Endothelial cell of umbilical vein (primary cell): ENCODE data around the gene SLC6A16. TPM values are rescaled to one million over a fixed set of nuclear protein-coding genes. Genes with fewer than 3 reads are reported as not detected.

ENCODE experiments used
- BruUV-seq: library from RNA; stranded (reverse); fragments of 400-500 nt; replicated peaks from 2 replicates; lab custom pipeline; 2021; lab: Mats Ljungman, UMichigan
- CTCF ChIA-PET: fragments of 300-600, 350-600 bp; sonication (Branson Sonifier 250); formaldehyde crosslinking; loops from one replicate; lab custom pipeline; 2021; ENCODE audit warnings: antibody characterized with exemption, inconsistent platforms; lab: Charles Lee
- POLR2A ChIA-PET: fragments of 300-600, 350-600 bp; sonication (Branson Sonifier 250); formaldehyde crosslinking; loops from one replicate; lab custom pipeline; 2021; ENCODE audit warnings: antibody characterized with exemption, inconsistent platforms; lab: Charles Lee
- DNase-seq: peaks from one replicate; pipeline ENCODE4 v3.0.0-alpha.2; 2011; ENCODE audit warnings: low read depth, low spot score
- FAIRE-seq: peaks from 2 replicates; lab custom pipeline; 2011; peaks lifted over from hg19 to GRCh38; lab: Jason Lieb, UNC
- H2AFZ ChIP-seq: 2 replicates; pipeline ENCODE4 v1.6.0; 2012; ENCODE audit warnings: low read depth, low read length, control low read depth, inconsistent platforms
- H3K27ac ChIP-seq: 2 replicates; pipeline ENCODE4 v1.5.1; 2011; ENCODE audit warnings: low read depth, mild to moderate bottlenecking, control low read depth, low read length, moderate library complexity; ENCODE audit not compliant: insufficient read depth
- H3K27me3 ChIP-seq, 2 experiments: 2 replicates each; pipeline versions ENCODE4 v1.6.0 to v1.6.1; 2011; ENCODE audit warnings: low read length in 2 of 2, mixed read lengths in 1 of 2; ENCODE audit not compliant: control insufficient read depth in 2 of 2, insufficient read depth in 2 of 2
- H3K36me3 ChIP-seq, 2 experiments: 2 replicates in 1 of 2; 3 replicates in 1 of 2; pipeline ENCODE4 v1.5.1; 2011; ENCODE audit warnings: low read length in 2 of 2, mild to moderate bottlenecking in 1 of 2, moderate library complexity in 1 of 2; ENCODE audit not compliant: control insufficient read depth in 2 of 2, insufficient read depth in 2 of 2; ENCODE audit errors: extremely low read depth in 1 of 2
- H3K4me1 ChIP-seq: 3 replicates; pipeline ENCODE4 v1.5.1; 2011; ENCODE audit warnings: mild to moderate bottlenecking, low read length; ENCODE audit not compliant: control insufficient read depth, insufficient read depth; ENCODE audit errors: extremely low read depth
- H3K4me2 ChIP-seq: 2 replicates; pipeline ENCODE4 v1.6.1; 2011; ENCODE audit warnings: low read length, control low read depth, mixed read lengths; ENCODE audit not compliant: insufficient read depth
- H3K4me3 ChIP-seq, 3 experiments: fragments of 200-600 bp in 1 of 3; sonication (generic), shearing (Covaris generic) in 1 of 3; replicated peaks in 1 of 3; 2 replicates each; pipeline ENCODE4 v1.5.1; 2011 to 2016; ENCODE audit warnings: control low read depth in 3 of 3, low read length in 3 of 3, mild to moderate bottlenecking in 2 of 3, inconsistent platforms in 1 of 3, low read depth in 1 of 3, moderate library complexity in 1 of 3; ENCODE audit not compliant: insufficient read depth in 1 of 3
- H3K79me2 ChIP-seq: 2 replicates; pipeline ENCODE4 v1.6.0; 2012; ENCODE audit warnings: low read length, inconsistent platforms; ENCODE audit not compliant: control insufficient read depth, insufficient read depth
- H3K9ac ChIP-seq: replicated peaks from 2 replicates; pipeline ENCODE3; 2011; ENCODE audit warnings: low read length, control low read depth; ENCODE audit not compliant: insufficient read depth; ENCODE audit errors: extremely low read depth
- H3K9me1 ChIP-seq: replicated peaks from 3 replicates; pipeline ENCODE4 v1.6.0; 2011; ENCODE audit warnings: mild to moderate bottlenecking, low read length; ENCODE audit not compliant: control insufficient read depth, insufficient read depth; ENCODE audit errors: extremely low read depth
- H3K9me3 ChIP-seq: replicated peaks from 2 replicates; pipeline ENCODE4 v1.5.1; 2012; ENCODE audit warnings: low read length, inconsistent platforms; ENCODE audit not compliant: control insufficient read depth, insufficient read depth
- H4K20me1 ChIP-seq: replicated peaks from 2 replicates; pipeline ENCODE3; 2011; ENCODE audit warnings: mild to moderate bottlenecking, low read length; ENCODE audit not compliant: control insufficient read depth, insufficient read depth; ENCODE audit errors: extremely low read depth
- EZH2 ChIP-seq: IDR thresholded peaks from 2 replicates; pipeline ENCODE4 v1.6.1; 2012; ENCODE audit warnings: borderline replicate concordance, low read depth, mild to moderate bottlenecking, moderate library complexity, low read length, inconsistent platforms; ENCODE audit not compliant: severe bottlenecking
- FOS ChIP-seq: IDR thresholded peaks from 2 replicates; pipeline ENCODE4 v1.6.1; 2011; ENCODE audit warnings: mild to moderate bottlenecking, low read length, moderate library complexity, borderline replicate concordance; ENCODE audit not compliant: insufficient read depth
- GATA2 ChIP-seq: IDR thresholded peaks from 2 replicates; pipeline ENCODE4 v1.7.0; 2011; ENCODE audit warnings: low read depth, mild to moderate bottlenecking, moderate library complexity, mixed read lengths, low read length; ENCODE audit not compliant: insufficient read length, insufficient read depth
- JUN ChIP-seq: IDR thresholded peaks from 2 replicates; pipeline ENCODE4 v1.6.1; 2011; ENCODE audit warnings: borderline replicate concordance, low read depth; ENCODE audit not compliant: insufficient read length, insufficient read depth
- MYC ChIP-seq: IDR thresholded peaks from one replicate; pipeline ENCODE4 v1.6.1; 2011; ENCODE audit warnings: mild to moderate bottlenecking, low read depth, low read length
- POLR2A ChIP-seq: IDR thresholded peaks from 2 replicates; pipeline ENCODE4 v1.6.1; 2012; ENCODE audit warnings: low read depth, mild to moderate bottlenecking, control low read depth, low read length
- POLR2AphosphoS5 ChIP-seq: IDR thresholded peaks from 2 replicates; pipeline ENCODE4 v1.6.1; 2012; ENCODE audit warnings: low read depth, mild to moderate bottlenecking, control low read depth, low read length, moderate library complexity; ENCODE audit not compliant: insufficient read depth
- dilution Hi-C: fragments of 300-500 bp; cut with MboI; formaldehyde crosslinking; loops from one replicate; pipeline ENCODE4 v1.15.0; 2019; ENCODE audit warnings: low sequenced_read_pairs; ENCODE audit not compliant: extremely low pct_ligation_motif_present
- intact Hi-C: fragments of 100-400 bp; cut with micrococcal nuclease; formaldehyde crosslinking; loops from one replicate; pipeline ENCODE4 v1.10.0; 2022
- polyA plus RNA-seq, 4 experiments: library from polyadenylated mRNA; depleted of rRNA in 3 of 4; stranded (reverse) in 3 of 4; unstranded in 1 of 4; fragments of >200 nt; gene quantifications; 2 replicates each; pipeline versions ENCODE4 v1.2.1 to v1.2.3, GENCODE V29; 2011 to 2012; ENCODE audit warnings: missing spikeins in 1 of 4
- total RNA-seq: library from RNA; stranded (reverse); gene quantifications from 2 replicates; pipeline ENCODE4 v1.2.3, GENCODE V29; 2021
- TF ChIP-seq, protein P1 (sequence below): IDR thresholded peaks from 2 replicates; pipeline ENCODE4 v1.6.1; 2011; ENCODE audit not compliant: insufficient read depth, insufficient read length
- TF ChIP-seq, protein P2 (sequence below), 2 donors: IDR thresholded peaks; 1 replicate in 1 of 2; 2 replicates in 1 of 2; pipeline ENCODE4 v1.5.1; 2011; ENCODE audit warnings: low read length in 2 of 2, mild to moderate bottlenecking in 2 of 2, moderate library complexity in 2 of 2, control low read depth in 1 of 2, inconsistent platforms in 1 of 2, low read depth in 1 of 2; ENCODE audit not compliant: insufficient read depth in 1 of 2; ENCODE audit errors: extremely low read depth in 1 of 2

The SLC6A16 gene
- total and polyA plus RNA-seq, 2 donors (not counting 3 experiments of a cell fraction or from before 2014, with no cell fraction given), result 1.1 to 1.6 TPM

DNA sequence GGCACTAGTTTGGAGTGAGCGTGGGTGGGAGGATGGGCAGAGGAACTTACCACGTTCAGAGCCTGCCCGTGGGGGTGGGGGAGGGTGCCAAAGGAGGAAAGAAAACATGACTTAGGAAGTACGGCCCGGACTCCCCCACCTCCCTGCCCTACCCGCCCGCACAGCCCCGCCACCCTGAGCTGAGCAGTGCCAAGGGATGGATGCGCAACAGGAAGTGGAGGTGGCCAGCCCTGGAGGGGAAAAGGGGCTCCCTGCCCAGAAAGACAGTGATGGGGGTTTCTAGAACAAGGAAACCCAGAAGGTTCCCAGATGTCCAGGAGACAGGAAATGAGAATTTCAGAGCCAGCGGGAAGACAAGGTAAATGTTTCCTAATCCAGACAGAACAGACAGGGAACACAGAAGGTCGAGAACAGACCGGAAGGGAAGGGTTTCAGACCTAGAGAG lies 30.9 kb upstream of the SLC6A16 start:
- no peak overlapping the region for H2AFZ ChIP-seq
- H3K27ac ChIP-seq, result peak overlapping the region; percentile 30
- TF ChIP-seq GATA2, result no peak
- TF ChIP-seq, protein P1, sequence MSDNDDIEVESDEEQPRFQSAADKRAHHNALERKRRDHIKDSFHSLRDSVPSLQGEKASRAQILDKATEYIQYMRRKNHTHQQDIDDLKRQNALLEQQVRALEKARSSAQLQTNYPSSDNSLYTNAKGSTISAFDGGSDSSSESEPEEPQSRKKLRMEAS, result no peak
- TF ChIP-seq EZH2, result no peak
- no peak for TF ChIP-seq FOS
- no peak for TF ChIP-seq JUN
- no peak for TF ChIP-seq POLR2A
- TF ChIP-seq MYC, result no peak
- TF ChIP-seq, protein P2, sequence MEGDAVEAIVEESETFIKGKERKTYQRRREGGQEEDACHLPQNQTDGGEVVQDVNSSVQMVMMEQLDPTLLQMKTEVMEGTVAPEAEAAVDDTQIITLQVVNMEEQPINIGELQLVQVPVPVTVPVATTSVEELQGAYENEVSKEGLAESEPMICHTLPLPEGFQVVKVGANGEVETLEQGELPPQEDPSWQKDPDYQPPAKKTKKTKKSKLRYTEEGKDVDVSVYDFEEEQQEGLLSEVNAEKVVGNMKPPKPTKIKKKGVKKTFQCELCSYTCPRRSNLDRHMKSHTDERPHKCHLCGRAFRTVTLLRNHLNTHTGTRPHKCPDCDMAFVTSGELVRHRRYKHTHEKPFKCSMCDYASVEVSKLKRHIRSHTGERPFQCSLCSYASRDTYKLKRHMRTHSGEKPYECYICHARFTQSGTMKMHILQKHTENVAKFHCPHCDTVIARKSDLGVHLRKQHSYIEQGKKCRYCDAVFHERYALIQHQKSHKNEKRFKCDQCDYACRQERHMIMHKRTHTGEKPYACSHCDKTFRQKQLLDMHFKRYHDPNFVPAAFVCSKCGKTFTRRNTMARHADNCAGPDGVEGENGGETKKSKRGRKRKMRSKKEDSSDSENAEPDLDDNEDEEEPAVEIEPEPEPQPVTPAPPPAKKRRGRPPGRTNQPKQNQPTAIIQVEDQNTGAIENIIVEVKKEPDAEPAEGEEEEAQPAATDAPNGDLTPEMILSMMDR (IDR thresholded peaks at IDR 0.05; ENCODE audit: extremely low read depth in 1 of 2, insufficient read depth in 1 of 2, low read depth in 1 of 2, low read length in 2 of 2), result no peak
- no peak for TF ChIP-seq POLR2AphosphoS5
- ChIA-PET CTCF (no interaction called here), POLR2A (no interaction called here)
- BruUV-seq, result no TSS peak
- H3K4me2 ChIP-seq, result peak overlapping the region; percentile 66
- no peaks in the 10 kb centered on the region for H3K27me3 ChIP-seq
- H3K36me3 ChIP-seq, result peaks cover 15 to 23% of the 10 kb centered on the region in 2 experiments
- intact Hi-C loops, result no loop called here
- peaks cover 27% of the 10 kb centered on the region for H3K79me2 ChIP-seq
- dilution Hi-C loops, result no loop called here
- DNase-seq, result no peak
- H3K4me1 ChIP-seq, result peaks cover 25% of the 10 kb centered on the region
- no peaks in the 10 kb centered on the region for H3K9me3 ChIP-seq
- FAIRE-seq, result no peak
- H3K9me1 ChIP-seq, result no peaks in the 10 kb centered on the region
- peak overlapping the region; percentile 38 for H3K9ac ChIP-seq
- H4K20me1 ChIP-seq, result no peaks in the 10 kb centered on the region
- H3K4me3 ChIP-seq, result no peak overlapping the region
